SIG-M5 (cell line): ENCODE results near the gene CBR1.
"Not testable (repeated sequence)": the region's sequence is repeated elsewhere in the genome, so short reads cannot be mapped to it uniquely, and the experiment has no call there.

ENCODE experiments used
- DNase-seq: peaks from one replicate; lab custom pipeline; 2025; lab: John Stamatoyannopoulos, UW

Gene CBR1

DNA sequence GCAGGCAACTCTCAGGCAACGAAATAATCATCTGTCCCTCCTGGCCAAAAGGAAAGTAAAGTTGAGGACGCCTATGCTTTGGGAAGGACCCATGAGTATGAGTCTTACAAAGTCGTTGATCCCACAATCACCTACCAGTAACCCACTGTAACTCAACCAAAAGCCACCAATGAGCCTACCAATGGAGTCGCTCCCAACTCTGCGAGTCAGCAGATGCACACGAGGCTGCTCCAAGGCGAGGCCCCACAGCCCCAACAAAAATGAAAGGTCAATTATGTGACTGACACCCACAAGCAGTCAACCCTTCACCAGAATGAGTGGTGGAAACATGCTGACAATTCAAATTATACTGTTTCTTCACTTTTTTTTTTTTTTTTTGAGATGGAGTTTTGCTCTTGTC lies 21.5 kb upstream of the CBR1 start:
- no peak for DNase-seq

DNA sequence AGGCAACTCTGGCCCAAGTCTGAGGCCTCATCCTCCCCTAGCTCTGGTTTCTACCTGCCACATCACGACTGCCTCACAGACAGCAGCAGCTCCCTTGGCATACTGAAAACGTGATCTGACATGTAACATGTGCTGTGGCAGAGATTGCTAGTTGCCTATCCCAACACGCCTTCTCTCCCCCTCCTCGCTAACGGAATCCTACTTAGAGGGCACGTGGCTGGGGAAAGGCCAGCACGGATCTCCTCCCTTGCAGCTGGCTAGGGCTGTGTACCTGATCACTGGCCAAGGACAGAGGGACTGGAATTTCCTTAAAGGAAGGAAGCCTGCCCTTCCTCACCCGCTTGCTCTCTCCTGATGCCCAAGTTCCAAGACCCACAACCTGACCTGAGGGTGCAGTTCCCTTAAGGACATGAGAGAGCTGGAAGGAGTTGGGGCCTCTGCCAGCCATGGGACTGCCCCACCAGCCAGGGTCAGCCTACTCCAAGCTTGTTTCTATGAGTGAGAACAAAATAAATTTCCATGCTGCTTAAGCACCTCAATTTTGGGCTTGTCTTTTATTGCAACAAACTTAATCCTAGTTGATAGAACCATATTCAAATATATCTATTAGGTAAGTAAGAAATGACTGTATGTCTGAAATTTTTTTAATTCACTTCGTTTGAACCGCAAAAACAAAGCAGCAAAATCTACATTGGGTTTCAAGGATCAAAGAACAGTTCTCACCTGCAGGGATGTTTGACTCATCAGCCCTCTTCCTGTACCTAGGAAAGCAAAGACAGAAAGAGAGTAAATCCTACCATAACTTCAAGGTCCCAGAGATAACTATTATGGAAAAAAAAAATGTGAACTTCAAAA lies 16.7 kb upstream of the CBR1 start:
- DNase-seq = no peak

DNA sequence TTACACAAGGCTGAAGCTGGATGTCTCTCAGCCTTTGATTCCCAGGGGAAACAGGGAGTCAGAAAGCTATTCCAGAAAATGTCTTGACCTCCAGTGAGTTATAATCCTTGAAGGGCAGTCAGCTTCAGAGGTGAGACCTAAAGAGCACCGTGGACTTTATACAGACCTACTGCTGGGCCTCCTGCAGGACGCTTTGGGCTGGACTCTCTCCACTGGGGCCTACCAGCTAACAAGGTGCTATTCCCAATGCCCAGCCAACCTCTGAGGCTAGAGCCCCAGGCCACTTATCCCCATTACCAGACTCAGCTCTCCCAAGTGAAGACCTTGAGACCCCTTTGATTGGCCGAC lies 16.1 kb upstream of the CBR1 start:
- no peak for DNase-seq

- DNase-seq = no peak
Measured at GRCh38 chr21:36055551-36055950, 14.3 kb upstream of the CBR1 start.

DNA sequence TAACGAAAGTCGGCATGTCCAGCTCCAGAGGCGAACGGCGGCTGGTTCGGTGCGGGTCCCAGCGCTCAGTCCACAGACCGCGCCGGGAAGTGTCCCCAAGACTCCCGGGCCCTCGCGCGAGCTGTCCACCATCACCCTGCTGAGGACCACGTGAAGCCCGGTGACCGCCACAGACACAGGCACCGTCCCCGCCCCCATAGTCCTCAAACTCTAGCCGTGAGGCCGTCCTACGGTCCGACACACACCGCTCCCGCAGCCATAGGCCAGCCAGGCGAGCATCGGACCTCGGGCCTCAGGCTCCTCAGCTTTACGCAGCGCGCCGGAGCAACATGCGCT lies 10.0 kb upstream of the CBR1 start:
- DNase-seq = no peak

DNA sequence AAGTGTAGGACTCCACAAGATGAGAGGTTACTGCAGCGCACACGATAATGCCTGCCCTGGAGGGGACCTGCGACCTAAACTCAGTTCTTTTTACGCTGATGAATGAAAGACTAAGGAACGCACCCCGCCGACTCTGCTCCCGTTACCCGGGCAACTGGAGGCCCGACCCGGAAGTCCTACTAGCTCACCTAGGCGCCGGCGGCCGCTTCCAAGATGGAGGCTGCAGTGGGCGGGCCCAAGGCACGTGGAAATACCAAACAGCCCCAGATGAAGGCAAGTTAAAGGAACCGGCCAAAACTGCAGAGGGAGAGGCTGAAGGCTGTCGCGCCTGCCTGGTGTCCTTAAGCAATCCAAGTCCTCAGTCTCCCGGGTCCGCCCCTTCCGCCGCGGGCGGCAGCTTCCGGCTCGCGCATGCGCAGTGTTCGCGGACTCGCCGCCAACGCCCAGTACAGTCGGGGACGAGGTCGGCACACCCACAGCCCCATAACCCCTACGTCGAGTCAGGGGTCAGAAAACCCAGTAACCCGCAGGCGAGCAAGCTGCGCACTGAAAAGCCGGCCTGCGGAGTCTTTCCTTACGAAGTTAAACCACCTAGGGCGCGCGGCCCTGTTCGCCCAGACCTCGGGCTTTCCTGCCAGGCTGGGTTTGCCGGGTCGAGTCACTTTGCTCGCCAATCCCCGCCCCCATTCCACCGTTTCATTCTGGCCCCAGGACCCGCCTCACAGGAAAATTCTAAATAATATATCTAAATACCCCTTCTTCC lies 9.5 kb upstream of the CBR1 start, which contains the start of gene SETD4:
Gene SETD4, minus strand, starts transcription at position 368 of the 763 bp plus-strand sequence. CDS start 1,638 bp downstream, outside the sequence.
- peak; percentile 97 for DNase-seq

GRCh38 chr21:36061445-36061844 lies 8.4 kb upstream of the CBR1 start:
- DNase-seq = no peak

- no peak for DNase-seq
Measured at GRCh38 chr21:36063375-36064084, 6.3 kb upstream of the CBR1 start.

GRCh38 chr21:36064085-36064460 lies 5.8 kb upstream of the CBR1 start:
- no peak for DNase-seq

GRCh38 chr21:36065497-36066036 lies 4.3 kb upstream of the CBR1 start:
- DNase-seq = no peak

GRCh38 chr21:36068748-36069398 lies 951 bp upstream of the CBR1 start:
- no peak for DNase-seq

DNA sequence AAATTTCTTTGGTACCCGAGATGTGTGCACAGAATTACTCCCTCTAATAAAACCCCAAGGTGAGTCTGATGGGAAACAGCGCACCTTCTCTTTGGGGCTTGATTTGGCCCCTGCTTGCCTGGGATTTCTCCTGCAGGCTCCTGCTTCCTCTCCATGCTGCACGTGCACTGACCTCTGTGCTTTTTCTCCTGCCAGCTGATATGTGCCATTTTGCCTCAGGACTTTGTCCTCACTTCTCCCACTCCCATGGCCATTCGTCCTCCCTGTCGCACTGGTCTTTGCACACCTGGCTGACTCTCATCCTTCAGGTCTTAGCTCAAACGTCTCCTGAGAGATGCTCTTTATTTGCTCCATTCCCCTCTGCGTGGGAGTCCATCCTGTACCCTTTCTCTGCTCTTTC lies 1.2 kb downstream of the CBR1 start:
- no peak for DNase-seq

DNA sequence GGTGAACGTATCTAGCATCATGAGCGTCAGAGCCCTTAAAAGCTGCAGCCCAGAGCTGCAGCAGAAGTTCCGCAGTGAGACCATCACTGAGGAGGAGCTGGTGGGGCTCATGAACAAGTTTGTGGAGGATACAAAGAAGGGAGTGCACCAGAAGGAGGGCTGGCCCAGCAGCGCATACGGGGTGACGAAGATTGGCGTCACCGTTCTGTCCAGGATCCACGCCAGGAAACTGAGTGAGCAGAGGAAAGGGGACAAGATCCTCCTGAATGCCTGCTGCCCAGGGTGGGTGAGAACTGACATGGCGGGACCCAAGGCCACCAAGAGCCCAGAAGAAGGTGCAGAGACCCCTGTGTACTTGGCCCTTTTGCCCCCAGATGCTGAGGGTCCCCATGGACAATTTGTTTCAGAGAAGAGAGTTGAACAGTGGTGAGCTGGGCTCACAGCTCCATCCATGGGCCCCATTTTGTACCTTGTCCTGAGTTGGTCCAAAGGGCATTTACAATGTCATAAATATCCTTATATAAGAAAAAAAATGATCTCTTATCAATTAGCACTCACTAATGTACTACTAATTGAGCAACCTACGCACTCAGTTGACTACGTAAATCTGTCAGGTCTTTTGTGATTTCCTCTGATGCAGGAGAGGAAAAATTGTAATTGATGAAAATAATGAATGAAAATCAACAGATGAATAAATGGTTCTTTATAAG lies 2.8 kb downstream of the CBR1 start:
- DNase-seq = no peak

DNA sequence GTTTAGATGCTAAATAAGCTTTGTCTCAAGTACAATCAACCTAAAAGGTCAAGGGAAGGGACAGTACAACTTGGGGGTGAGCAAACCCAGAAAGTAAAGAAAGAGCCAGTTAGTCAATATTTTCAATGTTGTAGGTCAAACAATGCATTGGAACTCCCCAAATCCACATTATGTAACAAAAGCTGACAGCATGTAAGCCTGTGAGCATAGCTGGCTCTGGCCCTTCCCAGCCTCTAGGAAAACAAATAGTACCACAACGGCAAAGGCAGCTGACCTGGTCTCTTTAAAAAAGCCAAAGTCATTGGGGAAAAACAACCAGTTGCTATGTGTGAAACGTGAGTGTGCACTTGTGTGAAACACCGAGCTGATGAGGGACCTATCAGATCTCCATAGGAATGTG lies 3.4 kb downstream of the CBR1 start:
- DNase-seq = no peak

DNA sequence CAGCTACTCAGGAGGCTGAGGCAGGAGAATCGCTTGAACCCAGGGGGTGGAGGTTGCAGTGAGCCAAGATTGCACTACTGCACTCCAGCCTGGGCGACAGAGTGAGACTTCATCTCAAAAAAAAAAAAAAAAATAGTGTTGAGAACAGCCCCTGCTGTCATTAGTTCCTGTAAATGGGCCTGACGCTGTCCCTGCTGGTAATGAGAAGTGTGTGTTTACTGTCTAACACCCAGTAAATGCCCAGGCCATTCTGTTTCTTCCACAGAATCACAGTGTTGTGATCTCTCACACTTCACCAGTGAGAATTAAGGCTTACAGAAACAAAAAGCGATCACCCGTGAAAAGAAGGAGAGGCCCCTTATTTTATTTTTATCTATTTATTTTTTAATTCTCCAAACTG lies 4.1 kb downstream of the CBR1 start:
- DNase-seq = not testable (repeated sequence)

DNA sequence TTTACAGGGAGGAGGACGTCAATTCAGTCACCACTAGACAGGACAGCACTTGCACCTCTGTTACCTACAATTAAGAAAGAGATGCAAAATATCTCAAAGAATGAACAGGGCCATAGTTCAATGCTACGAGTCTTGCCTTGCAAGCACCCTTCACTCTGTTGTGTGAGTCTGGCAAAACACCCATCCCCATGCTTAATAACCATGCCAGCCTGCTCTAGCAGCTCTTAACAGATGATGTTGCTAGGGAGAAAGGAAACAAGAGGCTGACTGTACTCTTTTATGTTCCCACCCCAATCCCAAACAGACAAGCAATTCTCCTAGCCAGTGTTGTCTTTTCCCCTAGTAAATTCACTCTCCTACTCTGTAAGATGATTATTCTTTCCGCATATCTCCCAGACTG lies 5.3 kb downstream of the CBR1 start:
- DNase-seq = no peak

GRCh38 chr21:36075953-36076352 lies 6.1 kb downstream of the CBR1 start:
- DNase-seq = no peak

DNA sequence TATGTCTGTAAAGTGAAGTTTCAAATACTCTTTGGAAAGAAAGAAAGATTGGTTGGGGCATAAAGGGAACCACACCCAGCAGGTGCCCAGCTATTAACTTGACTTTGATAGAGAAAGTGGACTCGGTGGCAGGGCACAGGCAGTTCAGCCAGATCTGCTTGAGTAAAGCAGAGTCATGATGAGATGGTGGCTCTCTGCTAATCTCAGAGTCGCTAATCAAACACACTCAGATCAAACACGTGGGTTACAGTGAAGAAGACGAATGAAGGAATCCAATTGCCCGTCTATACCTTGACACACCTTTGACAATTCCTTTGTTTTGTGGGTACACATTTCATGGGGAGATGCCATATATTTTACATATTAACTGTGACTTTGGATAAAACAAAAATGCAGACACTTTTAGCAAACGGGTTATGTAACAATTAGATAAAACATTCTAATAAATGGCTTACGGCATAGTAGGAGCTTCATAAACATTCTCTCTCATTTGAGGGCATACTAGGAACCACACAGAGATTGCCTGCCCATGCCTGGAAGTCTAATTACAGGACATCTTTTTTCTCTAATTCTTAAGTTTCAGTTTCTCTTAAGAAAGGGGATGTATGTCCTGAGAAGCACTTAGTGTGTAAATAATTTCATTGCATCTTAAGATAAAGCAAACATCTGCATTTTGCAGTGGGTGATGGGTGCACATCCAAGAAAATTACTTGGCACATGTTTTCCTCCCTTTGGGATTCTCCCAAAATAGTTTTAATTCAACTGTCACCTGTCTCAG lies 7.2 kb downstream of the CBR1 start:
- DNase-seq = no peak

DNA sequence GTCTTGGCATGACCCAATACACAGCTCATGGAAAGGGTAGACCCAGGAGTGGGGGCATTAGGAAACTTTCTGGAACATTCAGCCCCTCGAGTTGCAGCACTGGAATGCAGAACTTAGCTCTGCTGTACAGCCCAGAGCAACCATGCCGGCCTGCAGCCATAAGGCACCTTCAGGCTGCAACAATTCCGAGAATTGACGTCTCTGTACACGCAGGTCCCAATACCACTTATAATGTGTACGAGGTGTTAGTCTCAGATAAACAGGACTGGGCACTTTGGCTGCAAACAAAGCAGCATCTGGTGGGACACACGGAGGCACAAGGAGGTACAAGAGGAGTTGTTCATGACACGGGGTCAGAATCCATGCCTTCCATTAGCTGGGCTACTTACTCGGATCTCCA lies 7.9 kb downstream of the CBR1 start:
- no peak for DNase-seq

DNA sequence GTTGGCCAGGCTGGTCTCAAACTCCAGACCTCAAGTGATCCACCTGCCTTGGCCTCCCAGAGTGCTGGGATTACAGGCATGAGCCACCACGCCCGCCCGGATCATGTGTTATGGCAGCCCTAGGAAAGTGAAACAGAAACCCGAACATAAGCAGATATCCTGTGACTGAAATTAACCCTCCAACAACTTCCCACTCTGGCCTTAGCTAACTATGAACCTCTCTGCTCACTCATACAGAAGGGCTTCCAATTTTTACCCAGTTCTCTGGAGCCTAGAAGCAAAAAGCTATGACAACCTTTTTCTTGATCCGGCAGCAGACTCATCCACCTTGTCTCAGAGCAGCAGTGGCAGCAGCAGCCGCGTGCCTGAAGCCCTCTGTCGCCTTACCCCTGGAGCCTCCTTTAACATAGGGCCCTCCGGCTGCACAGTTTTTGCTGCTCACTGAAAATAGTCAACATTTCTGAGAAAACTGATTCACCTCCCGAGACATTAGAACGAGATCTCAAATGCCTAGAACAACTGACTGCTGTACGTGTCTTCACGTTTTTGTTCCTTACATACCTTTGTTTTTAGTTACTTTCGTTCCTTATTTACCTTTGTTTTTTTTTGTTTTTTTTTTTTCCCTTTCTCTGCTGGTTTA lies 9.3 kb downstream of the CBR1 start:
- DNase-seq = no peak
